A673 (cell line): ENCODE data around the gene EVX1. TPM values are rescaled to one million over a fixed set of nuclear protein-coding genes. Genes with fewer than 3 reads are reported as not detected.
A peak's percentile ranks its signal among the peaks of the same experiment; 100 is the strongest.

Experiments
- BruUV-seq: library from RNA; stranded (reverse); fragments of 400-500 nt; replicated peaks from 2 replicates; lab custom pipeline; 2021; lab: Mats Ljungman, UMichigan
- CTCF ChIA-PET: fragments of 300-600 bp; sonication (Branson Sonifier 250); formaldehyde crosslinking; loops from one replicate; lab custom pipeline; 2022; ENCODE audit warnings: antibody characterized with exemption; lab: Charles Lee
- POLR2A ChIA-PET: fragments of 300-600 bp; sonication (Branson Sonifier 250); formaldehyde crosslinking; loops from one replicate; lab custom pipeline; 2022; ENCODE audit warnings: antibody characterized with exemption; ENCODE audit not compliant: low non-redundant PET; lab: Charles Lee
- DNase-seq: peaks from one replicate; pipeline ENCODE4 v3.0.0-alpha.2; 2015; ENCODE audit warnings: low spot score
- H3K27ac ChIP-seq: fragments of 200-600 bp; sonication (generic); 2 replicates; pipeline ENCODE4 v1.5.1; 2016; ENCODE audit warnings: mixed run types, low read depth, mild to moderate bottlenecking, mixed read lengths, antibody characterized with exemption, low read length; ENCODE audit not compliant: poor library complexity, severe bottlenecking
- H3K27me3 ChIP-seq: fragments of 200-600 bp; sonication (generic); replicated peaks from 2 replicates; pipeline ENCODE4 v1.6.1; 2017; ENCODE audit warnings: mixed run types, low read depth, mild to moderate bottlenecking, mixed read lengths, antibody characterized with exemption, low read length; ENCODE audit not compliant: insufficient read depth, poor library complexity
- H3K36me3 ChIP-seq: fragments of 200-600 bp; sonication (generic); 2 replicates; pipeline ENCODE4 v1.6.1; 2016; ENCODE audit warnings: mixed run types, mild to moderate bottlenecking, mixed read lengths, antibody characterized with exemption, low read length; ENCODE audit not compliant: insufficient read depth, poor library complexity, severe bottlenecking
- H3K4me1 ChIP-seq: fragments of 200-600 bp; sonication (generic); 2 replicates; pipeline ENCODE4 v1.6.1; 2017; ENCODE audit warnings: mixed run types, mild to moderate bottlenecking, mixed read lengths, antibody characterized with exemption, low read length; ENCODE audit not compliant: insufficient read depth, poor library complexity, severe bottlenecking
- H3K4me3 ChIP-seq: fragments of 200-600 bp; sonication (generic); 2 replicates; pipeline ENCODE4 v1.5.1; 2016; ENCODE audit warnings: low read depth, mixed run types, mild to moderate bottlenecking, mixed read lengths, low read length; ENCODE audit not compliant: poor library complexity, severe bottlenecking
- H3K9me3 ChIP-seq: fragments of 200-600 bp; sonication (generic); 2 replicates; pipeline ENCODE4 v1.6.1; 2016; ENCODE audit warnings: mixed run types, low read depth, mild to moderate bottlenecking, mixed read lengths, antibody characterized with exemption, low read length; ENCODE audit not compliant: poor library complexity, severe bottlenecking
- CTCF ChIP-seq: fragments of 300-800, 200-600 bp; sonication (generic); conservative IDR thresholded peaks from 2 replicates; pipeline ENCODE4 v1.5.1; 2017; ENCODE audit warnings: low read depth, mild to moderate bottlenecking, antibody characterized with exemption, low read length, moderate library complexity, mixed read lengths
- EZH2 ChIP-seq: fragments of 200-600 bp; sonication (generic); IDR thresholded peaks from 2 replicates; pipeline ENCODE4 v1.6.1; 2017; ENCODE audit warnings: borderline replicate concordance, low read depth, mild to moderate bottlenecking, mixed read lengths, antibody characterized with exemption, low read length; ENCODE audit not compliant: poor library complexity, severe bottlenecking
- intact Hi-C: fragments of 100-400 bp; cut with micrococcal nuclease; formaldehyde crosslinking; loops from one replicate; pipeline ENCODE4 v1.10.0; 2022; ENCODE audit not compliant: unreplicated experiment
- total RNA-seq: library from RNA; stranded (reverse); gene quantifications from 2 replicates; pipeline ENCODE4 v1.2.3, GENCODE V29; 2021

The EVX1 gene
- total RNA-seq, 1 experiment from 2014 or later = not detected

- BruUV-seq = no TSS peak
- intact Hi-C loops = loop anchor here (1.0 to 5.0 kb wide), 4 partner anchors 382 to 902 kb away; no protein-coding TSS in a partner anchor
- no peak overlapping the region for H3K27ac ChIP-seq
- POLR2A ChIA-PET = no interaction called here
- no peak for DNase-seq
- H3K4me1 ChIP-seq = no peaks in the 10 kb centered on the region
- H3K4me3 ChIP-seq = no peak overlapping the region
- peaks cover 96% of the 10 kb centered on the region for H3K27me3 ChIP-seq
- TF ChIP-seq EZH2 = peak; percentile 26
- no peak for TF ChIP-seq CTCF
- no peaks in the 10 kb centered on the region for H3K9me3 ChIP-seq
- CTCF ChIA-PET = interaction anchor here (1.7 kb wide), 2 partner anchors 8 to 411 kb away, joined by 4 to 6 read pairs; no protein-coding TSS in a partner anchor
- H3K36me3 ChIP-seq = no peaks in the 10 kb centered on the region
These were observed 47.8 kb upstream of the EVX1 start for GRCh38 chr7:27194686-27195379.

DNA sequence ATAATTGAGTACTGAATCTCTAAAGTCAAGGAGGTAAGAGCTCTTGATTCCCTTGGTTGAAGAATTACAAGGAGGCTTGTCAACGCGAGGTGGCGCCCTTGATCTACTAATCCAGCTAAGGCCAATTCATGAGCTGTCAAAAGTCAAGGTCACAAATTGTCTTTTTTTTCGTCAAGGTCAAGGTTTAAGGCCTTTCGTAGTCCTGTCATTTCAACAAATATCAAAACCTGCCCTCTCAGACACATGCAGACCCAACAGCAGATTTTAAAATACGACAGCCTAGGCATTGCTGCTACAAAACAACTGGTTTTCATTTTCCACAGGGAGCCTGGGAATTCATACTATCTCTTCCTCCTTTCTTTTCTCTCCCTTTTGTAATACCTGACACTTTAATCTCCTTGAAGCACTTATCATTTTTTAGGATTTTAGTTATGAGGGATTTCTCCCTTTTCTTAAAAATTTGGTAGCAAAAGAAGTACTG, 46.3 kb upstream of the EVX1 start:
- peak; percentile 86 for TF ChIP-seq CTCF
- no peak for TF ChIP-seq EZH2
- no peak overlapping the region for H3K4me3 ChIP-seq
- H3K4me1 ChIP-seq = no peaks in the 10 kb centered on the region
- POLR2A ChIA-PET = no interaction called here
- no peak overlapping the region for H3K27ac ChIP-seq
- no peaks in the 10 kb centered on the region for H3K9me3 ChIP-seq
- no TSS peak for BruUV-seq
- CTCF ChIA-PET = interaction anchor here (0.5 to 1.7 kb wide), 10 partner anchors 9 to 898 kb away, joined by 3 to 11 read pairs (median 4); no protein-coding TSS in a partner anchor
- H3K27me3 ChIP-seq = peaks cover 94% of the 10 kb centered on the region
- no peaks in the 10 kb centered on the region for H3K36me3 ChIP-seq
- DNase-seq = peak; percentile 61
- intact Hi-C loops = loop anchor here (2.0 to 5.0 kb wide), 5 partner anchors 381 to 901 kb away; no protein-coding TSS in a partner anchor

DNA sequence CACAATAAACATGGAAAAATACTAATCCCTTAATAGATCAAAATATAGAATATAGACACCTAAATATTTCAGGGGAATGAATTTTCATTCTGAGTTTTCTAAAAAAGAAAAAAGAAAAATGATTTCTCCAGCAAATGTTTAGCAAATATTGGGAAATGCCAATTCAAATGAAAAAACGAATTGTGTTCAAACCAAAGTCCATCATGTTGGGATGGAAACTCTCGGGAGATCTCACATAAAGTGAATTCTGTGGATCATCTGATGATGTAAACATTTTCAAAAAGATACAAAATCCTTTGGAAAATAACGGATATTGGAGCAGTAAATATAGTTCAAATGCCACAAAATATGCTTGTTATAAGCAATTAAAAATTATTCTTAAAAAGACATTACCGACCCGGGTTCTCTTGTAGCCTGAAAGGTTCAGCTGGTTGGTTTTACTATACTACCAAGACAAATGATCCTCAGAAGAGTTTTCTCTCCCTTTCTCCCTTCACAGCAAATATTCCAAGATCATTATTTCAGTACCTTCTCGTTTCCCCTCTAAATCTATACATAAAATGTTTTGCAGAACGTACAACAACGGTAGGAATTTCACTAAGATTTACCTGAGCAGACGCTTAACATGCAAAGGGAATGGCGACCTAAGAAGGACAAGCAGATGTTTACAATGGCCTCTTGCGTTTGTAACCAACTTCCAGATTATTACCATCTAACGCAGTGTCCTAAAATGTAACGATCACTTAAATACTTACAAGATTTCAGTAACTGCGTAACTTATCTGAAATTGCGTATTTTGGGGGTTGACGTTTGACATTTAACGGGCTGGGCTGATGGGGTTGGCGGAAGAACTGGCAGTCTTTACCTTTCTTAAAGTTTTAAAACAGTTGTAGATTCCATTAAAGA, 45.2 kb upstream of the EVX1 start:
- TF ChIP-seq CTCF = no peak
- TF ChIP-seq EZH2 = no peak
- CTCF ChIA-PET = no interaction called here
- Histone ChIP-seq H3K27ac (no peak overlapping the region), H3K4me1 (no peaks in the 10 kb centered on the region), H3K27me3 (peaks cover 94% of the 10 kb centered on the region), H3K36me3 (no peaks in the 10 kb centered on the region), H3K4me3 (no peak overlapping the region), H3K9me3 (no peaks in the 10 kb centered on the region)
- POLR2A ChIA-PET = no interaction called here
- no TSS peak for BruUV-seq
- intact Hi-C loops = loop anchor here (2.0 to 5.0 kb wide), 5 partner anchors 380 to 900 kb away; no protein-coding TSS in a partner anchor
- no peak for DNase-seq
